ENCODE data around the gene NR6A1.
A peak's percentile ranks its signal among the peaks of the same experiment; 100 is the strongest.

Gene NR6A1

DNA sequence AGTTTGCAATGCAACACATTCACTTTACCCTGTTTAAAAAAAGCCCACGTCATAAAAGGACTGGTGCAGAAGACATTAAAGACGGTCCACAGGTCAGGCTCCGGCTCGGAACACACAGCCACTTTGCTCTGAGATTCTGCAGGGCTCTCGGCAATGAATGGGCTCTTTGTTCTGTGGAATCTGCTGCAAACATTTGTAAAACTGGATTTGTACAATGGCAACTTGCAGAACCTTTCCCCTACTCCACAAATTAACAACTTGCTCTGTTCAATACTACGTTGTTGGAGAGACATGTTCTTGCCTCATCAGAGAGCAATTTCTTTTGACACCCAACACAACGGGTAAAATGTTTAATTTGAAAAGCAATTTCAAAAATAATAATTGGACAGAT lies 250.9 kb downstream of the NR6A1 start:
- TF ChIP-seq POLR2A (IDR thresholded peaks at IDR 0.05; ENCODE audit: low read length) (no peak), GATA1 (IDR thresholded peaks at IDR 0.05; ENCODE audit: low read depth, low read length) (no peak)
- DNase-seq: no peak

DNA sequence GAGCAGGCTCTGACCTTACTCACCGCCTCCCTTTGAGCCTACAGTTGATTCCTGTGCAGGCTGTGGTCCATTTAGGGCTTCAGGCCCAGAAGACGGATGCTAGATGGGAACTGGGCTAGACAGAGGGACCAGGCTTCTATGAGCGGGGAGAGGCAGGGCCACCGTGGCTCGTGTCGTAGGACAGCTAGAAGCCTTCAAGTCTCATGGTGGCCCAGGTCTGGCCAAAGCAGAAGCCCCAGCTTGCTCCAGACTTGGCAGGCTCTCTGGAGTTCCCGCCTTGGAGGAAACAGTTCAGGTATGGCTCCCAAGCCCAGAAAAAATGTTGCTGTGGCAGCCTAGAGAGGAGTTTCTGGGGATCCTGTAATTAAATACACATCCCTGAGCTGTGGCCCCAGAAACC lies 253.0 kb downstream of the NR6A1 start:
- TF ChIP-seq GATA1 (IDR thresholded peaks at IDR 0.05; ENCODE audit: low read depth, low read length) (no peak), POLR2A (IDR thresholded peaks at IDR 0.05; ENCODE audit: low read length) (no peak)

DNA sequence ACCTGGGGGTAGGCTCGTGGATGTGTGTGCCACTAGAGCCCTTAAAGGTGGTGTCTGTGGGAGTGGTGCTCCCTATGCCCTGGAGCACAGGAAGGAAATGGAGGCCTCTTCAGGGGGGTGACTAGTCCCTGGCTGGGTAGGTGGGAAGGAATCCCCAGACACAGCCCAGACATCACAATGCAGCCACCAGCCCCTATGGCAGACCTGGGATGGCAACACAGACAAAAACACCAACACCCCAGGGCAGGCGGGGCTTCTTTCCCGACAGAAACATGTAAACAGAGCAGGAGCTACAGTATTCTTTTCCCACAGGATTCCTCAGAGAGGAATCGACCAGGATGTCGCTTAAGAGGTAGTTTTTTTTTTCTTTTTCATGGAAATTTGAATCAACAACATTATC lies 253.5 kb downstream of the NR6A1 start:
- DNase-seq: no peak
- no peak for TF ChIP-seq POLR2A (IDR thresholded peaks at IDR 0.05; ENCODE audit: low read length)
- no peak for TF ChIP-seq GATA1 (IDR thresholded peaks at IDR 0.05; ENCODE audit: low read depth, low read length)

More for the DNA sequence above, 253.0 kb downstream of the NR6A1 start:
- DNase-seq: no peak

DNA sequence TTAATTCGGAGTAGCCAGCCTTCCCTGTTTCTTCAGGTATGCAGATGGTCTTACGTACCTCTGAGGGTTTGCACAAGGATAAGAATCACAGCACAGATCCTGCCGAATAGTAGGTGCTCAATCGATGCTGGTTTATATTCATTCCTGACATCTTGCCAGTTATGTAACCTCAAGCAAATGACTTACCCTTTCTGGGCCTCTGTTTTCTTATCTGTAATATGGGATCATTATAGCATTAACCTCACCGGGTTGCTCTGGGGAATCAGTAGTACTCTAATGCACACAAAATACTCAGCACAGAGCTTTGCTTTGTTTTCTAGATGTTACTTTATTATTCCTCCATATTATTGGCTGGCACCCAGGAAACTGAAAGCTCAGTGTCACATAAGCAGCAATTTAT lies 256.2 kb downstream of the NR6A1 start:
- no peak for DNase-seq
- TF ChIP-seq GATA1 (IDR thresholded peaks at IDR 0.05; ENCODE audit: low read depth, low read length) (no peak), POLR2A (IDR thresholded peaks at IDR 0.05; ENCODE audit: low read length) (no peak)

DNA sequence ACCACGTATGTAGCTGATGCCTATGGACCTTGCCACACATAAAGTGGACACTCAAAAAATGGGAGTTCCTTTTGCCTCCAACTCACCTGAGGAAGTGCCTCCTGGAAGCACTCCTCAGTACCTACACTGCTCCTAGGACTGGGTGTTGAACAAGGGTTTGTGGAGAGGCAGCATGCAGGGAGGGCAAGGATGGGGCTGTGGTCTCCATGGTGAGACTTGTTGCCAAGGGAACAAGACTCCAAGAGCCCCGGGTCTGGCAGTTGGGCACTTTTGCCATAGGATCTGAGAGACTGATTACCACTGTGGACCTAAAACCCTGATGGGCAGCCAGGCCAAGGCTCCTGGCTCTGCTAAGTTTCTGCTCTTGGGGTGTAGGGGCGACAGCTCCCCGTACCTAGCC lies 257.0 kb downstream of the NR6A1 start:
- TF ChIP-seq POLR2A (IDR thresholded peaks at IDR 0.05; ENCODE audit: low read length): no peak
- no peak for DNase-seq

DNA sequence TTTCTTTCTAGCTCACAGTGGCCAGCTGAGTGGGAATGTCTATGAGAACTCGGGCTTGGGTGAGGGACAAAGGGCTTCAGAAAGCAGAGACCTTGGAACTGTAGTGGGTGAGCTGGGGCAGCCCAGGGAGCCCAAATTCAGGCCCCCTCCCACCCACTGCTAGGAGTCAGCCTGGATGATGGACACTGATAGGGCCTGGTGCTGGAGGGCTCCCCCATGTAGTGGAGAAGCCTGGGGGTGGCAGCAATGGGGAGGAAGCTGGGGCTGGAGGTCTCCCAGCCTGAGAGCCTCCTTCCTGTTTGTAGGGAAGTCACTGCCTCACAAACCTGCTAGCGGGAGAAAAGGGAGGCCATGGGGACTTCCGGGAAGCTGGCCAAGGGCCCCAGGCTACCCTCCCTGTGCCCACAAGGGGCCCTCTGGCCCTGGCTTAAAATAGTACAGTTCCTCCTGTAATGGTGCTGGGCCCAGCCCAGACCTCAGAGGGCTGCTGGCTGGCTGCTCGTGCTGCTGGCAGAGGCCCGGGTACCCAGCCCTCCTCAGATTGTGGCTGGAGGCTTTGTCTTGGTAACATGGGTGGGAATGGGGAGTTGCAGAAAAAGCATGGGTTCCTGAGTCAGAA lies 257.6 kb downstream of the NR6A1 start:
- TF ChIP-seq GATA1 (IDR thresholded peaks at IDR 0.05; ENCODE audit: low read depth, low read length): no peak
- DNase-seq: peak; percentile 52 to 70

DNA sequence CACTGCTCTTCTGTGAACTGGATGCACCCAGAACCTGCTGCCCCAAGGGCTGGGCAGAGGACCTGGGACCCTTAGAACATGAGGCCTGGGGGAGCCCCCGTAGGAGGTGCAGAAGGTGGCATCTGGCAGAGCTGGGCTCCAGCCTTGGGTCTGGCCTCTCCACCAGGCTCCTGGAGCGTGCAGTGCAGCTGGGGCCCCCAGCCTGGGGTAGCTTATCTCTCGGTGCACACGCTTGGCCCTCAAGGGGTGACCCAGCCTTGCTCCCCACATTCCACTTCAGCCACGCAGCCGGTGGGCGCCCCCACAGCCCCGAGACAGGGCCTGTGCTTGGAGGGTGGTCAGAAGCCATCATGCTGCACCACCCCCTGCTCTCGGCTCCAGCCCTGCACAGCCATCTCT lies 258.3 kb downstream of the NR6A1 start:
- TF ChIP-seq GATA1 (IDR thresholded peaks at IDR 0.05; ENCODE audit: low read depth, low read length): no peak

DNA sequence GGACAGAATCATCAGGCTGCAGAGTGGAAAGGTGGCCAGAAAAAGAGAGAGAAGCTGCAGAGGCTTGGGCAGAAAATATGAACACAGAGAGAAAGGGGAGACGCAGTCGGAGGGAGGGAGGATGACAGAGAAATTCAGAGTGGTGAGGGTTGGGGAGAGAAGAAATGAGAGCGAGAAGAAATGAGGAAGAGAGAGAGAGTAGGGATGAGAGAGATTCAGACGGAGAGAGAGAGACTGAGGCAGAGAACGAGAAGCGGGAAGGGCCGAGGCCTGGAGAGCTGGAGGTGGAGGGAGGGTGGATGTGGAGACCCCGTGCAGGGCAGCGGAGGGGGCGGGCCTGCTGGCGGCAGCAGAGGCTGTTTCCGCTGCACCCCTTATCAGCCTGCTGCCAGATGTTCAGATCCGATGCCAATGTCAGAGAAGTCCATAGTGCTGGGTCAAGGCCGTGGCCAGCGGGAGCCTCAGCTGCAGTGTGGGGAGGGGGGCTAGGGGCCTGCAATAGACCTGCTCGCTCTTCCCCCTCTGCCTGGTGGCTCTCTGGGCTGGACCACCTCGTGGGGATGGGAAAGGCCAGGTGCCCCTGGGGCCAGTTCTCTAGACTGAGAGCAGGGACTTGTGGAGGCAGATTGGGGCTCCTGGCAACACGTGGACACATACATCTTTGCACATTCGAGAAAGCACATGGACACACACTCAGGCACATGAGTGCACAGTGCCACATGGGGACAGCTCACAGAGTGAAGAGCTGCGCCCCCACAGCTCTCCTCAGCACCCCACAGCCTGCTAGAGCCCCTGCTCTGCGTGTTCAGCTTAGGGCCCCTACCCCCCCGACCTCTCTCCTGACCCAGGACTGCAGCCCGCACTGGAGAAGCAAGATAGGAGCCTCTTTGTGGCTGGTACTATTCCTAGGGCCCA lies 259.0 kb downstream of the NR6A1 start:
- peak; percentile 86 to 93 for DNase-seq
- TF ChIP-seq GATA1 (IDR thresholded peaks at IDR 0.05; ENCODE audit: low read depth, low read length): no peak
- no peak for TF ChIP-seq POLR2A (IDR thresholded peaks at IDR 0.05; ENCODE audit: low read length)

More for the DNA sequence above, 258.3 kb downstream of the NR6A1 start:
- peak; percentile 79 to 89 for DNase-seq

DNA sequence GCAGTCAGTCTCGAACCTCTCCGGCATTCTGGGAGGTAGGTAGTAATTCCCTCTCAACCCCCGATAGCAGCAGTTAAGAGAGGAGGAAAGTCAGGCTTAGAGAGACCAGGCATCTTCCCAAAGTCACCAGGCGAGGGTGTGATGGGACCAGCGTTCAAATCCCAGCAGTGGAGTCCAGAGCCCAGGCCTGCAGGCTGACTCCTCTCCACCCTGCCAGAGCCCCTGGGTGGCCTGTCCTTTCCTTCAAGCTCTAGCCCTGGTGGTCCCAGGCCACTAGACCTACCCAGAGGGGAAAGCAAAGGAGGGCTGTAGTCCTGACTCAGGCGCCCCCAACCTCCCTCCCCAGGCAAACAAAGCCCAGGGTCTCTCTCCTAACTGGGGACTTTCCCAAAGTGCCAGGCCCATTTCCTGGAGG lies 259.7 kb downstream of the NR6A1 start:
- TF ChIP-seq GATA1 (IDR thresholded peaks at IDR 0.05; ENCODE audit: low read depth, low read length): no peak
- no peak for TF ChIP-seq POLR2A (IDR thresholded peaks at IDR 0.05; ENCODE audit: low read length)
- peak; percentile 43 to 45 for DNase-seq

DNA sequence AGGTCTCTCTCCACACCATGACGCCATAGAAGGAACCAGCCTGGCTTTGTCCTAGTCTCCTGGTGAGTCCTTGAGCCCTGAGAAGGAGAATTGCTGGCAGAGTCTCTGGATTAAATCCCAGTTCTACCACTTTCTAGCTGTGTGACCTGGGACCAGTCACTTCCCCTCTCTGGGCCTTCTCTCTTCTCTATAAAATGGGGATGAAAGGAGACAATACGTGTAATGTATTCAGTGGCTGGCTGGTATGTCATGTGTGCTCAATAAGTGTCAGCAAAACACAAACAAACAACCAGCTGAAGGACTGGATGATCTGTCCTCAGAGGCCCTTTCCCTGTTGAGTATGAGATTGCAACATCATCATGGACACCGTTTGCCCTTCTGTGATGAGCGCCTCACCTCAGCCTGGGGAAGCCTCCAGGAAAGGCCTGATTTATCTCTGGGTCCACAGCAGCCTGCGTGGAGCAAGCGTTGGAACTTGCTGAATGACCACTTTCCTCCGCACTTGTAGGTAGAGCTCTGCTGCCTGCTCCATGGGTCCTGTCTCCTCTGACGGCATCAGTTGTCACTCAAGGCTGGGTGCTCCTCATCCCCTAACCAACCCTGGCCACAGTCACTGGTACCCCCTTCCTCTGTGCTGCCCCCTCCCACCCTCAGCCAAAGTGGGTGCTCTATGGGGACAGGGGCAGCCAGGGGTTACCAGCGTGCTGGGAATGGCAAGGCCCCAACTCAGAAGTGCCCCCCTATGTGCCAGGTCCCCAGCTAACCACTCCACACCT lies 260.3 kb downstream of the NR6A1 start:
- DNase-seq: peak; percentile 55 to 61
- TF ChIP-seq GATA1 (IDR thresholded peaks at IDR 0.05; ENCODE audit: low read depth, low read length) (no peak), POLR2A (IDR thresholded peaks at IDR 0.05; ENCODE audit: low read length) (no peak)

DNA sequence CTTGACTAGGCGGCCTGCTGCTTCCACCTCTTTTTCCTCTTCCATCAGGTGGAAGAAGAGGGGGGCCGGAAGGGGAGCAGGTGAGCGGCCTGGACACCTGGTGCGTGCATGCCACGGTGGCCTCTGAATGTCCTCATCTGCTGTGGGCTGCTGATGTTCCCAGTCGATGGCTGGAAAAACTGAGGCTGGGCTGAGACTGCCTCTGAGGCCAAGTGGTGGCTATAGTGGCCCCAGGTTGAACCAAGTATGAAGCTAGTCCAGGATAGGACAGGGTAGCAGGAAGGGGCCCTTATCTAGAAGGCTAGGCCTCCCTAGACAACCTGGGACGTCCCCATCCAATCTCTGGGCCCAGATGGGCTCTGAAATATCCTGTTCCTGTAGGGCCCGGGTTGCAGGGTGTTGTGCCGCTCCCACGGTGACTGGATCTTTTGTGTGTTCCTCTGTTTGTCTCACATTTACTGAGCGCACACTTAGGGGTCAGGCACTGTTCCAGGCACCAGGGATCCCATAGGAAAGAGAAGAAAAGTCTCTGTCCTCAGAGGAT lies 263.2 kb downstream of the NR6A1 start:
- TF ChIP-seq POLR2A (IDR thresholded peaks at IDR 0.05; ENCODE audit: low read length): no peak
- TF ChIP-seq GATA1 (IDR thresholded peaks at IDR 0.05; ENCODE audit: low read depth, low read length): no peak
- DNase-seq: peak in 1 of 2 experiments; percentile 40

DNA sequence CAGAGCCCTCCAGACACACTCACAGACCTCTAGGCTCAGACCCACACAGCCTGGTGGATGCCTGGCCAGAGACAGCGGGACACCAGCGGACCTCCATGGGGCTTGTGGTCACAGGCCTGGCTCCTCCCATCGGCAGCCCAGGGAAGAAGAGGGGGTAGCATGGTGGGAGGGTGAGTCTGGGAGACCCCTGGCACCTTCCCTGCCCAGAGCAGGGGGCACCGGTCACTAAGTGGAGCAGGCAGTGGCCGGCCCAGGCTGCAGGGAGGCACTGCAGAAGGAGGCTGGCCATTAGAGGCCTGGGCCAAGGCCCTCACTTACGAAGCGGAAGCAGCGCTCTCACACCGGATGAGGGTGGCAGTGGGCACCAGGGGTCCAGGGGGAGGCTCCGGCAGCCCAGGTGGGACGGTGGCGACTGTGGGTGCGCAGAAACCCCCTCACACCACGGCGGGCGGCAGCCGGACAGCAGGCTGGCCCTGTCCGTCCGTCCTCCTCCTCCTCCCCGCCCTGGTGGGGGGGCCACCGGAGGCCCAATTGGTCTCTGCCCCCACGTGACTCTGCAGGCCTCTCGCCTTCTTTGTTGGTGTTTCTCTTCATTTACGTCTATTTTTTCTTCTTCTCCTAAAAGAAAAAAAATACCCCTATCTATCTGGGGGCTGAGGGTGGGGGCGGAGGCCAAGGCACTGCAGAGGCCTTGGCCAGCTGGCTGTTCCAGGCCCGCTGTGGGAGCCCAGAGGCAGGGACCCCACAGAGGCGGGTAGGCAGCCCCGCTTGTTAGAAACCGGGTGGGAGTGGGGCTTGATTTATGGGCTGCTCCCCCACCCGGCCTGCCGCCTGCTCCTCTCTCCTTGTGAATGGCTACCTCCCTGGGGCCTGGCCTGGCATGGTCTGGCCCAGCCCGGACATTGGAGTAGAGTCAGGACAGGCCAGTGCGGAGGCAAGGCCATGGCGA lies 263.9 kb downstream of the NR6A1 start, which contains the start of gene NR5A1:
TSS of gene NR5A1 (minus strand) at position 469 of the 949 bp plus-strand sequence. CDS start 4,004 bp downstream, outside the sequence.
- no peak for DNase-seq
- TF ChIP-seq GATA1 (IDR thresholded peaks at IDR 0.05; ENCODE audit: low read depth, low read length) (no peak), POLR2A (IDR thresholded peaks at IDR 0.05; ENCODE audit: low read length) (no peak)

DNA sequence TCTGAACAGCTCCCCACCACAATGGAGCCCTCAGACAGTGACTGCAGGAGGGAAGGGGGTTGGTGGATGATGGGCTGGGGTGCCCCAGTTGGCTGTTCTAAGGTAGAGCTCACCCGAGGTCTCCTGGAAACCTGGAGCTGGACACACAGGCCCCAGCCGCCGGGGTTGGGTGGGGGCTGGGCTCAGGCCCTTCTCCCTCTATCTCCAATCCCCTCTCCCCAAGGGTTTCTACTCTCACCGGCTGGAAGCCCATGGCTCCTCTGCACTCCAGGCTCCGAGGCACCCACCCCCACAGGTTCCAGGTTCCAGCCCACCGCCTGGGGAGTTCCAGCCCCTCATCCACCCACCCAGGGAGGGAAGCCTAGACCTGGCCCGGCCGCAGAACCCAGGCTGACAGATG lies 264.7 kb downstream of the NR6A1 start:
- DNase-seq: no peak
- no peak for TF ChIP-seq GATA1 (IDR thresholded peaks at IDR 0.05; ENCODE audit: low read depth, low read length)
- TF ChIP-seq POLR2A (IDR thresholded peaks at IDR 0.05; ENCODE audit: low read length): no peak
